ENCODE data around the gene MAP4K3.
"Not testable (repeated sequence)": the region's sequence is repeated elsewhere in the genome, so short reads cannot be mapped to it uniquely, and the experiment has no call there.

Gene MAP4K3

DNA sequence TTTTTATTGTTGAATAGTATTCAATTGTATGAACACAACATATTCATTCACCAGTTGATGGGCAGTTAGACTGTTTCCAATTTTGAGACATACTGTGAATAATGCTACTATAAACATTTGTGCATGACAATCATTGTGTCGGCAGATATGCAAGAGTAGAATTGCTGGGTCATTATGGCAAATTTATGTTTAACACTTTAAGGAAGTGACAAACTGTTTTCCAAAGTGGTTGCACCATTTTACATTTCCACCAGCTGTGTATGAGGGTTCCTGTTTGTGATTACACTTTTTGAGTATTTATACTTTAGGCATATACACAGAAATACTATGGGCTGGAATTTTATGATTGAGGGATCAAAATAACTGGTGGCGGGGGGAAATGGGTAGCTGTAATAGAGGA, 61.2 kb downstream of the MAP4K3 start:
- DNase-seq (ENCODE audit: low read depth in 3 of 3, low spot score in 1 of 3), result no peak

DNA sequence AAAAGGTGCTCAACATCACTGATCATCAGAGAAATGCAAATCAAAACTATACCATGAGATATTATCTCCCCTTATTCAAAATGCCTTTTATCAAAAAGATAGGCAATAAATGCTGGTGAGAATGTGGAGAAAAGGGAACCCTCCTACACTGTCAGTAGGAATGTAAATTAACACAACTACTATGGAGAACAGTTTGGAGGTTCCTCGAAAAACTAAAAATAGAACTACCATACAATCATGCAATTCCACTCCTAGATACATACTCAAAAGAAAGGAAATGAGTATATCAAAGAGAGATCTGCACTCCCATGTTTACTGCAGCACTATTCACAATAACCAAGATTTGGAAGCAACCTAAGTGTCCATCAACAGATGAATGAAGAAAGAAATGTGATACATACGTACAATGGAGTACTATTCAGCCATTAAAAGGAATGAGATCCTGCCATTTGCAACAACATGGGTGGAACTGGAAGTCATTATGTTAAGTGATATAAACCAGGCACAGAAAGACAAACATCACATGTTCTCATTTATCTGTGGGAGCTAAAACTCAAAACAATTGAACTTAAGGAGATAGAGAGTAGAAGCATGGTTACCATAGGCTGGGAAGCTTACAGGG, 63.8 kb downstream of the MAP4K3 start:
- no peak for DNase-seq (ENCODE audit: low read depth in 3 of 3, low spot score in 1 of 3)

DNA sequence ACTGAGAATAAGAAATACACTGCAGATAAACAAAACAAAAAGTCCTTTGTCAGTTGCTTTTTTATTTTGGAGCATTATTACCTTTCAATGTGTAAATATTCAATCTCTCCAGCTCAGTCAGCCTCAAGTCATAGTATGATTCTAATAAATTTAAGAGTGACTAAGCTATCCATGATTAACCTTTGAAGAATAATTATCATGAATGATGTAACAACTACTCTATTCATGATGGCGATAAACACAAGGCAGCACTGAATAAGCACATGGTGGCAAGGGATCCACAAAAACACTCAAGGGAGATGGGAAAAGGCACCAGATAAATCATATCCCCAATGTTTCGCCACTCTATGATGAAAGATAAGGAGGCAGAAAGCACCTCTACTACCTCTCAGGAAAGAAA, 67.0 kb downstream of the MAP4K3 start:
- no peak for DNase-seq (ENCODE audit: low read depth in 3 of 3, low spot score in 1 of 3)

DNA sequence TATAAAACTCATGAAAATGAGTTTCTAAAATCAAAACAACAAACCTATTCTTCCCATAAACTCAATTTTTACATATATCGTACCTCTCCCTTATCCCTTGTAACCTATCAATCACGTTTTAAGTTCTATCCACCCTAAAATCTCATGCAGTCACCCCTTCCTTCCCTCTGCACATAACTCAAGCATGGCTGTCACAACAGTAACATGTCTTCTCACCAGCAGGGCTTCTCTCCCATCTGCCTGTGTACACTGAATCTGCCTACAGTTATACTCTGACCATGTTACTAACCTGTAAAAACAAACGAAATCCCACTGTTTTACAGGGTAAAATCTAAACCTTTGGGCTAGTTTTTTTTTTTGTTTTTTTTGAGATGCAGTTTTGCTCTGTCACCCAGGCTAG, 68.2 kb downstream of the MAP4K3 start:
- DNase-seq (ENCODE audit: low read depth in 3 of 3, low spot score in 1 of 3), result no peak

DNA sequence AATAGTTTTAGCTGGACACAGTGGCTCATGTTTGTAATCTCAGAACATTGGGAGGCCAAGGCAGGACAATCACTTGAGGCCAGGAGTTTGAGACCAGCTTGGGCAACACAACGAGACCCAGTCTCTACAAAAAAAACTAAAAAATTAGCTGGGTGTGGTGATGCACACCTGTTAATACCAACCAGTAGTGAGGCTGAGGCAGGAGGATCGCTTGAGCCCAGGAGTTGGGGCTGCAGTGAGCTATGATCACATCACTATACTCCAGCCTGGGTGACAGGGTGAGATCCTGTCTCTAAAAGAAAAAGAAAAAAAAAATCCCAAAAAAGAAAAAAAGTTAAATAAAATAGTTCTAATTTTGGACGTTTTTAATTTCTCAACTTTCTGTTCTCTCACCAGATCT, 68.7 kb downstream of the MAP4K3 start:
- DNase-seq (ENCODE audit: low read depth in 3 of 3, low spot score in 1 of 3), result no peak

DNA sequence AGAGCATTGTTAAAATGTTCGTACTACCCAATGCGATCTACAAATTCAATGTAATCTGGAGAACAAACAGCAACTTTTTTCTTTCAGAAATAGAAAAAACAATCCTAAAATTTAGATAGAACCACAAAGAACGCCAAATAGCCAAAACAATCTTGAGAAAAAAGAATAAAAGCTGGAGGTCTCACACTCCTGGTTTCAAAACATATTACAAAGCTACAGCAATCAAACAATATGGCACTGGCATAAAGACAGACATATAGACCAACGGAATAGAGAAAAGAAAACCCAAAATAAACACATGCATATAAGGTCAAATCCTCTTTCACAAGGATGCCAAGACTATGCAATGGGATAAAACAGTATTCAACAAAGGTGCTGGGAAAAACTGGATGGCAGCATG, 74.5 kb downstream of the MAP4K3 start:
- DNase-seq (ENCODE audit: low read depth in 3 of 3, low spot score in 1 of 3), result no peak

DNA sequence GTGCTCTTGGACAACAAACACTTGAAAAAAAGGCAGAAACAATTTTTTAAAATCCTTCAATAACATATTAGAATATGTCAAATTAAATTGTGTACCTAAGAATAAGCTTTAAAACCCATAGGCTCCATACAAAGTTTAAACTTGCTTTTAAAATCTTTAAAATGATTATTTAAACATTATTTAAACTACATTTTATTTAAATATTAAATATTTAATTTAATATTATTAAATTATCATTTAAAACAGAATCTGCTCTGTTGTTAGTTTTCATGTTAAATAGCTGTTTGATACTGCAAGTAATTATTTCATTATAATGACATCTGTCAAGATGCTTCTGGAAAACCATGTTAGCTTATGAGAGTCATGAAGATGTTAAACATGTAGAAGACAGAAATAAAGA, 75.6 kb downstream of the MAP4K3 start:
- DNase-seq (ENCODE audit: low read depth in 3 of 3, low spot score in 1 of 3), result no peak

DNA sequence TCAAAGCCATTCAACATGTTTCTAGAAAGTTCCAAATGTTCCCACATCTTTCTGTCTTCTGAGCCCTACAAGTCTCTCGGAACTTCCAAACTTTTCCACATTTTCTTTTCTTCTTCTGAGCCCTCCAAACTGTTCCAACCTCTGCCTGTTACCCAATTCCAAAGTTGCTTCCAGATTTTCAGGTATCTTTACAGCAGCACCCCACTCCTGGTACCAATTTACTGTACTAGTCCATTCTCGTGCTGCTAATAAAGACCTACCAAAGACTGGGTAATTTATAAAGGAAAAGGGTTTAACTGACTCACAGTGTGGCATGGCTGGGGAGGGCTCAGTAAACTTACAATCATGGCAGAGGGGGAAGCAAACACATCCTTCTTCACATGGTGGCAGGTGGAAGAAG, 76.7 kb downstream of the MAP4K3 start:
- DNase-seq (ENCODE audit: low read depth in 3 of 3, low spot score in 1 of 3), result not testable (repeated sequence)

DNA sequence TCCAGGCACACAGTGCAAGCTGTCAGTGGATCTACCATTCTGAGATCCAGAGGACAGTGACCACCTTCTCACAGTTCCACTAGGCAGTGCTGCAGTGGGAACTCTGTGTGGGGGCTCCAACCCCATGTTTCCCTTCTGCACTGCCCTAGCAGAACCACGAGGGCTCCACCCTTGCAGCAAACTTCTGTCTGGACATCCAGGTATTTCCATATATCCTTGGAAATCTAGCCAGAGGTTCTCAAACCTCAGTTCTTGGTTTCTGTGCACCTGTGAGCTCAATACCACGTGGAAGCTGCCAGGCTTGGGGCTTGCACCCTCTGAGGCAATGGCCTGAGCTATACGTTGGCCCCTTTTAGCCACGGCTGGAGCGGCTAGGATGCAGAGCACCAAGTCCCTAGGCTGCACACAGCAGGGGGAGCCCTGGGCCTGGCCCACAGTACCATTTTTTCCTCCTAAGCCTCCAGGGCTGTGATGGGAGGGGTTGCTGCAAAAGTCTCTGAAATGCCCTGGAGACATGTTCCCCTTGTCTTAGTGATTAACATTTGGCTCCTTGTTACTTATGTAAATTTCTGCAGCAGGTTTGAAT, 77.5 kb downstream of the MAP4K3 start:
- DNase-seq (ENCODE audit: low read depth in 3 of 3, low spot score in 1 of 3), result no peak

DNA sequence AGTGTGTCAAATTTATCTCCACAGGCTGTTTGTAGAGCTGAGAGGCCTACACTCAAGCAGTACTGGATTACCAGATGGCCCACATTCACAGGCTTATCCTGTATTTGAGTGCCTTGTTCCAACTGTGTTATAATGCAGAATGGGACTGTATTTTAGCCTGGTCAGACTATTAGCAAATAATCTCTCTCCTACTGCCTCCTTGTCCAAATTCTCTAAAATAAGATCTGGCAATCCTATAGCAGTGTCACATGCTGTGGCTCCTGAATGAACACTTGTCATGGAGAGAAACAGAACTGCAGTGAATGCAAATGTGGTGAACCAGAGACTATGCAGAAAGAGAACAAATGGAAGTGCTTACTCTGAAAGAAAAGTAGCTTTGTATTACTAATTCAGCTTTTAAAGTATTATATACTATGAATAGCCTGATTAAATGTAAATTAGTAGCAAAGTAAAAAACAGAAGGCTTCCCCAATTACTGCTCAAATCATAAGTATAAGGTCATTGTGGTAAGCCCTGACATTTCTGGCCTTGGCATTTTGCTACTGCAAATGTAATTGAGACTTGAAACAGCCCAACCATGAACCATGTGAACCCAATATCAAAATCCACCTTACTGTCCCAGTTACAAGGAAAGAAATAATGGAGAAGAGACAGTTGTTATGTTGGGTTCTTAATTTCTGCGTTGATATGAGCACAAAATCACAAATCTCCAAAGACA, 80.0 kb downstream of the MAP4K3 start:
- DNase-seq (ENCODE audit: low read depth in 3 of 3, low spot score in 1 of 3), result no peak

DNA sequence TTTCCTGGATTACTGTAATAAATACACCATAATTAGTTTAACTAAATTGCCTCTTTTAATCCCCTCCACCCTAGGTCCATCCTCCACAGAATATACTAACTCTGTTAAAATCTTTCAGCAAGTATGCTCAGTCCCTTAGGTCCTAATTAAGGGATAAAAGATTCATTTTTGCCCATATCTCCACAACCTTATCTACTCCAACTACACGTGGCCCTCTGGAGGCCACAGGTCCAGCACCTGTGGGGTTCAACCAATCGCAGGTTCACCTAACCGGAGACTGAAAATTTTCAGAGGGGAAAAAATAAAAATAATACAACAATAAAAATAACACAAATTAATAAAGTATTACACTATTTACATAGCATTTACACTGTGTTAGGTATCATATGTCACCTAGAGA, 86.4 kb downstream of the MAP4K3 start:
- DNase-seq (ENCODE audit: low read depth in 3 of 3, low spot score in 1 of 3), result no peak

DNA sequence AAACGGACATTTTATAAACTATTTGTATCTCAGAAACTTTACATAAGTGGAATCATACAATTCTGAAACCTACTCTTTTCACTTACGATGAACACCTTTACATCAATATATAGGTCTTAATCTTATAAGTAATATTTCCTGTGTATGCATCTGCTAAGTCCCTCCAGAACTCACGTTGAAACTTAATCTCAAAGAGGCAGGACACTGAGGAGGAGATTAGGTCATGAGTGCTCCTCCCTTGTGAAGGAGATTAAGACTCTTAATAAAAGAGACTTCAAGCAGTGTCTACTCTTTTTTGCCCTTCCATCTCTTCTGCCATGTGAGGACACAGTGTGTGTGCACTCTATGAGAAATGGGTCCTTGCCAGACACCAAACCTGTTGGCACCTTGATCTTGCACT, 98.6 kb downstream of the MAP4K3 start:
- no peak for DNase-seq (ENCODE audit: low read depth in 3 of 3, low spot score in 1 of 3)

DNA sequence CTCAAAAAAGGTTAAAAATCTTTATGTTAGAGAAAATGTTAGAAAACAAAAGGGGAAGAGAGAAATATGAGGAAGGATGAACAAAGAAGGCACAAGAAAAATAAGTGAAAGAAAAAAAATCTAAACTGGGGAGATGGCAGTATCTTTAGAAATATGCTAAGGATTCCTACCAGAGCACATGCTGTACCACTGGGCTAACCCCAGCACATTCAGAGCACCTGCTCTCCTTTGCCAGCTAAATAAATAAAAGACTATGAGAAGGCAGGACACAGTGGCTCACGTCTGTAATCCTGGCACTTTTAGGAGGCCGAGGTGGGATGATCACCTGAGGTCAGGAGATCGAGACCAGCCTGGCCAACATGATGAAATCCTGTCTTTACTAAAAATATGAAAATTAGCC, 101.2 kb downstream of the MAP4K3 start:
- no peak for DNase-seq (ENCODE audit: low read depth in 3 of 3, low spot score in 1 of 3)

DNA sequence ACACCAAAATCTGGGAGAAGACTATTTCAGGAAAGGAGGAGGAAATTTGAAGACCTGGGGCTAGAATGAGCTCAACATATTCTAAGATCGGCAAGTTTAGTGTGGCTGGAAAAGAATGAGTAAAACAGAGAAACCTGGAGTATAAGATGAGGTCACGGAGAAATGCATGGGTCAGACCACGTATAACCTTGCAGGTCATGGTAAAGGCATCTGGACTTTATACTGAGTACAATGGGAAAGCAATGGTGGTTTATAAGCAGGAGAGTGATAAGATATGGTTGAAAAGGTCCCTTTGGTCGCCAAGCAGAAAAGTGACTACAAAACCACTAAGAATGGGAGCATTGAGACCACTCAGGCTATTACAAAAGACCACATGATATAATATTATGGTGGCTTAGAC, 102.1 kb downstream of the MAP4K3 start:
- no peak for DNase-seq (ENCODE audit: low read depth in 3 of 3, low spot score in 1 of 3)

DNA sequence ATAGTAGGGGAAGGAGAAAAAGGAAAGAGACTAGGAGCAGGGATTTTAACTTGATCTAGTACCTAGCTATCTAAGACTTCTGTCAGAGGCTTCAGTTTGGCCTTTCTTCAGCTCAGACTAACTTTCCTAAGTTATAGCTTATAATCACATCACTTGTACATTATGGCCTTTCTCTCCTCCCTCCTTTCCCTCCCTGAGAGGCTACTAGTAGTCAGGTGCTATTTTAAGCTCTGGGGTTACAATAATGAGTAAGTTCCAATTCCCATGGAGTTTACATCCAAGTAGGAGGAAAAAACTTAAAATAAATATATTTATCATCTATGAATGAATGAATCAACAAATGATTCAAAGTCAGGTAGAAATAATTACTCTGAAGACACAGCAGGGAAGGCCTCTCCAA, 102.6 kb downstream of the MAP4K3 start:
- DNase-seq (ENCODE audit: low read depth in 3 of 3, low spot score in 1 of 3), result no peak

DNA sequence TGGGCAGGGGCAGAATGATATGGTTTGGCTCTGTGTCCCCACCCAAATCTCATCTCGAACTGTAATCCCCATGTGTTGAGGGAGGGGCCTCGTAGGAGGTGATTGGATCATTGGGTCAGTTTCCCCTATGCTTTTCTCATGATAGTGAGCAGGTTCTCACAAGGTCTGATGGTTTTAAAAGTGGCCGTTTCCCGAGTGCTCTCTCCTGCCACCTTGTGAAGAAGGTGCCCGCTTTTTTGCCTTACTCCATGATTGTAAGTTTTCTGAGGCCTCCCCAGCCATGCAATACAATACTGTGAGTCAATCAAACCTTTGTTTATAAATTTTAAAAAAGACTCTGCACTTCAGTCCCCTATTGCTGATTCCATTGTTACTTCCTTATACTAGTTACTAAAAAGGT, 110.4 kb downstream of the MAP4K3 start:
- no peak for DNase-seq (ENCODE audit: low read depth in 3 of 3, low spot score in 1 of 3)

DNA sequence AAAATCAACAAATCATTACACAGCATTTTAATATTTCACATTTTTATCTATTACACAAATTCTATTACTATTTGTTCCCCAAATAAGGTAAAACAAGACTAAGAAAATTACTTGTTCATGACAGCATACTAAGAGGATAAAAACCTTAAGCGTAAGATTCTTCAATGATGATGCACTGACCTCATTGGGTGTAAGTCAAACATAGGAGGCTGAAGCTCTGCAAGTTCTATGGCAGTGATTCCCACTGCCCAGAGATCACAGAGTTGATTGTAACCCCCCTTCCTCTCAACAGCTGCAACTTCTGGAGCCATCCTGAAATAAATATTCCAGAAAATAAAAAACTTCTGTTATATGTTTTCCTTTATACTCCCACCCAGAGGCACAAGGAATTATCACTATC, 111.1 kb downstream of the MAP4K3 start:
- DNase-seq (ENCODE audit: low read depth in 3 of 3, low spot score in 1 of 3), result no peak

DNA sequence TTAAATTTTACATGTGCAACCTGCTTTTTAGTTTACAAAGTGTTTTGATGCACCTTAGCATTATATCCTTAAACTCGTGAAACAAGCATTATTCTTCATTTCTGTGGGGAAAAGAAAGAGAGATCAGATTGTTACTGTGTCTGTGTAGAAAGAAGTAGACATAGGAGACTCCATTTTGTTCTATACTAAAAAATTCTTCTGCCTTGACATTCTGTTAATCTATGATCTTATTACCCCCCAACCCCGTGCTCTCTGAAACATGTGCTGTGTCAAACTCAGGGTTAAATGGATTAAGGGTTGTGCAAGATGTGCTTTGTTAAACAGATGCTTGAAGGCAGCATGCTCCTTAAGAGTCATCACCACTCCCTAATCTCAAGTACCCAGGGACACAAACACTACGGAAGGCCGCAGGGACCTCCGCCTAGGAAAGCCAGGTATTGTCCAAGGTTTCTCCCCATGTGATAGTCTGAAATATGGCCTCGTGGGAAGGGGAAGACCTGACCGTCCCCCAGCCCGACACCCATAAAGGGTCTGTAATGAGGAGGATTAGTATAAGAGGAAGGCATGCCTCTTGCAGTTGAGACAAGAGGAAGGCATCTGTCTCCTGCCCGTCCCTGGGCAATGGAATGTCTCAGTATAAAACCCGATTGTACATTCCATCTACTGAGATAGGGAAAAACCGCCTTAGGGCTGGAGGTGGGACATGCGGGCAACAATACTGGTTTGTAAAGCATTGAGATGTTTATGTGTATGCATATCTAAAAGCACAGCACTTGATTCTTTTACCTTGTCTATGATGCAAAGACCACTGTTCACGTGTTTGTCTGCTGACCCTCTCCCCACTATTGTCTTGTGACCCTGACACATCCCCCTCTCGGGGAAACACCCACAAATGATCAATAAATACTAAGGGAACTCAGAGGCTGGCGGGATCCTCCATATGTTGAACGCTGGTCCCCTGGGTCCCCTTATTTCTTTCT, 115.7 kb downstream of the MAP4K3 start:
- not testable (repeated sequence) for DNase-seq (ENCODE audit: low read depth in 3 of 3, low spot score in 1 of 3)

DNA sequence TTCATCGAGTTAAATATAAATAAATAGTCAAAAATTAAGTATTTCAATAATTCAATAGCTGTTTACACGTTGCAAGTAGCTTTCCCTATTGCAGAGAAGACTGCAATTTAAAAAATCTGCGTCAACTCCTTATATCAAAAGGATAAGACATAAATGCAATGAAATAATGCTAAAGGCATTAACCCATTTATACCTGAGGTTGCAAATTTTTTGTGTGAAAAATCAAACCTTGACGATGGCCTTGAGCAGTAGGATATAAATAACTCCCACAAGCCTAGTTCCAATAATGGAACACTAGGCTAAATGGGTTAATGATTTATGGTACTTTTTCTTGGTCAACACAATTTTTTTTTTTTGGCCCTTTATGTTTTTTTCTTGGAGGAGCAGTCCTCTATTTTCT, 116.9 kb downstream of the MAP4K3 start:
- DNase-seq (ENCODE audit: low read depth in 3 of 3, low spot score in 1 of 3), result no peak

DNA sequence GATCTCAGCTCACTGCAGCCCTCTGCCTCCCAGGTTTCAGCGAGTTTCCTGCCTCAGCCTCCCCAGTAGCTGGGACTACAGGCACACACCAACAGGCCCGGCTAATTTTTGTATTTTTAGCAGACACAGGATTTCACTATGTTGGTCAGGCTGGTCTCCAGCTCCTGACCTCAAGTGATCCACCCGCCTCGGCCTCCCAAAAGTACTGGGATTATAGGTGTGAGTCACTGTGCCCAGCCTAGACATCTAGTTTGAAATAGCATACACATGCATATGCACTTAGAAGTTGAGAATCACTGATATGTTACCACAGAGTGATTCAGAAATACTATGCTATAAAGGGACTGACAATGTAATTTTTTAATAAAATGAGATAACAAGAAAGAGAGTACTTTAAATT, 123.5 kb downstream of the MAP4K3 start:
- no peak for DNase-seq (ENCODE audit: low read depth in 3 of 3, low spot score in 1 of 3)

DNA sequence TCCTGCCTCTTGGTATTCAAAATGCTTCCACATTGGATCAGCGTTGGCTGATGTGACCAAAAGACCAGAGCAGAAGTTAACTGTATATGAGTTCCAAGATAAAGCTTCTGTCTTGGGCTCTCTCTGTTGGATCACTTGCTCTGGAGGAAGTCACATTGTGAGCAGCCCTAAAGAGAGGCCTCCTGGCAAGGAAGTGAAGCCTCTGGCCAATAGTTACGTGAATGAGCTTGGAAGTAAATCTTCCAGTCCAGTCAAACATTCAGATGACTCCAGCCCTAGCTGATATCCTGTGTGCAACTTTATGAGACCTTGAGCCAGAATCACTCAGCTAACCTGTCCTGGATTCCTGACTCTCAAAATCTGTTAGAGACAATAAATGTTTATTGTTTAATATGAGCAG, 125.6 kb downstream of the MAP4K3 start:
- no peak for DNase-seq (ENCODE audit: low read depth in 3 of 3, low spot score in 1 of 3)

DNA sequence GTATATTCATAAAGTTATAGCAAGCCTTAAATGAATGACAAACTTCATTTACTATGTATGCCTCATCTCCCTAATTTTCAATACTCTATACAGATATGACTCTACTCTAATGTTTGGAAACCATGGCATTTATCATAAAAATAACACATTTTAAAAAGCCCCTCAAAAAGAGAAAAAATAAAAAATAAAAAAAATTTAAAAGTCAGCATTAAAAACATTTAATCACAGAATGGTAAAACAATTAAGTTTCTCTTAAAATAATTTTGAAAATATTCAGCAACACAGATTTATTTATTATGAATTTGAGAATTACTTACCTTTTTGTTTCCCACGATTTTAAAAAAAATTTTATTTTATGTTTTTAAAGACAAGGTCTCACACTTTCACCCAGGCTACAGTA, 128.3 kb downstream of the MAP4K3 start:
- DNase-seq (ENCODE audit: low read depth in 3 of 3, low spot score in 1 of 3), result no peak
